Natural killer cell treated with Interleukin-12 subunit alpha and Interleukin-12 subunit beta and Interleukin-15 and Interleukin-18, amount 100 ng/mL, for 72 hours (primary cell): ENCODE data around the gene ZFAND2A. TPM values are rescaled to one million over a fixed set of nuclear protein-coding genes. Genes with fewer than 3 reads are reported as not detected.
"Not testable (repeated sequence)": the region's sequence is repeated elsewhere in the genome, so short reads cannot be mapped to it uniquely, and the experiment has no call there.

Experiments
- ATAC-seq, 2 donors: fragments of 150-1000 bp; cut with Tn5 transposase in 1 of 2; sonication (Bioruptor Pico), chemical (Tn5 transposase) in 1 of 2; 2 replicates each; pipeline ENCODE4 v1.10.0; 2021
- DNase-seq: peaks from one replicate; pipeline ENCODE4 v3.0.0; 2022; ENCODE audit warnings: low spot score
- H3K27ac Mint-ChIP-seq, 2 donors: 1 replicate in 1 of 2; 2 replicates in 1 of 2; pipeline ENCODE4 v1.8.0; 2022; ENCODE audit warnings: mixed read lengths in 2 of 2, mild to moderate bottlenecking in 1 of 2, moderate library complexity in 1 of 2
- H3K27me3 Mint-ChIP-seq, 2 donors: 1 replicate in 1 of 2; 2 replicates in 1 of 2; pipeline ENCODE4 v1.8.0; 2022; ENCODE audit warnings: mixed read lengths in 2 of 2
- H3K36me3 Mint-ChIP-seq: one replicate; pipeline ENCODE4 v1.8.0; 2022; ENCODE audit warnings: mixed read lengths
- H3K4me1 Mint-ChIP-seq, 2 donors: 1 replicate in 1 of 2; 2 replicates in 1 of 2; pipeline ENCODE4 v1.8.0; 2022; ENCODE audit warnings: low read depth in 2 of 2, mixed read lengths in 2 of 2, mild to moderate bottlenecking in 1 of 2
- H3K4me3 Mint-ChIP-seq: one replicate; pipeline ENCODE4 v1.8.0; 2022; ENCODE audit warnings: mixed read lengths
- H3K9me3 Mint-ChIP-seq: 2 replicates; pipeline ENCODE4 v1.8.0; 2022; ENCODE audit warnings: mixed read lengths
- total RNA-seq, 2 donors: library from RNA; stranded (reverse); gene quantifications; one replicate each; pipeline ENCODE4 v1.2.3, GENCODE V29; 2022

Gene ZFAND2A
- total RNA-seq: 10 to 100 TPM; 34.7 to 41.2 TPM

GRCh38 chr7:1159891-1160669, at the start of gene ZFAND2A:
Gene ZFAND2A, minus strand, starts transcription at chr7:1160196. Its CDS starts 1,984 bp downstream, at chr7:1158212.
- DNase-seq: peak; percentile 100
- H3K9me3 Mint-ChIP-seq: no peaks in the 10 kb centered on the region
- H3K4me3 Mint-ChIP-seq: peak within 1 kb of the TSS; percentile 91
- H3K4me1 Mint-ChIP-seq: peaks cover 19 to 22% of the 10 kb centered on the region in 2 donors
- ATAC-seq: peak; percentile 98
- peaks cover 4% of the 10 kb centered on the region for H3K36me3 Mint-ChIP-seq
- H3K27ac Mint-ChIP-seq: peak within 1 kb of the TSS; percentile 69 to 89
- no peaks in the 10 kb centered on the region for H3K27me3 Mint-ChIP-seq

- H3K4me3 Mint-ChIP-seq: no peak overlapping the region
- H3K9me3 Mint-ChIP-seq: no peaks in the 10 kb centered on the region
- ATAC-seq (no peak), DNase-seq (no peak)
- H3K36me3 Mint-ChIP-seq: no peaks in the 10 kb centered on the region
- peaks cover 15 to 21% of the 10 kb centered on the region in 2 donors for H3K27me3 Mint-ChIP-seq
- H3K27ac Mint-ChIP-seq: no peak overlapping the region
- H3K4me1 Mint-ChIP-seq: no peaks in the 10 kb centered on the region
These were observed 49.1 kb upstream of the ZFAND2A start for GRCh38 chr7:1209097-1209496.

GRCh38 chr7:1205742-1206141, 45.7 kb upstream of the ZFAND2A start:
- not testable (repeated sequence) for H3K27ac Mint-ChIP-seq, ATAC-seq, H3K36me3 Mint-ChIP-seq, H3K4me1 Mint-ChIP-seq, H3K4me3 Mint-ChIP-seq, H3K9me3 Mint-ChIP-seq, DNase-seq
- H3K27me3 Mint-ChIP-seq: peaks cover 9 to 14% of the 10 kb centered on the region in 2 donors

- no peak overlapping the region for H3K4me3 Mint-ChIP-seq
- peaks cover 5 to 8% of the 10 kb centered on the region in 2 donors for H3K27me3 Mint-ChIP-seq
- DNase-seq (no peak), ATAC-seq (no peak)
- no peaks in the 10 kb centered on the region for H3K4me1 Mint-ChIP-seq
- no peaks in the 10 kb centered on the region for H3K36me3 Mint-ChIP-seq
- H3K9me3 Mint-ChIP-seq: no peaks in the 10 kb centered on the region
- H3K27ac Mint-ChIP-seq: no peak overlapping the region
These were observed 44.6 kb upstream of the ZFAND2A start for GRCh38 chr7:1204460-1205140.

GRCh38 chr7:1202914-1203313, 42.9 kb upstream of the ZFAND2A start:
- not testable (repeated sequence) for ATAC-seq, H3K27me3 Mint-ChIP-seq, H3K36me3 Mint-ChIP-seq, DNase-seq, H3K9me3 Mint-ChIP-seq, H3K4me1 Mint-ChIP-seq, H3K27ac Mint-ChIP-seq, H3K4me3 Mint-ChIP-seq

- H3K4me1 Mint-ChIP-seq: no peaks in the 10 kb centered on the region
- H3K27ac Mint-ChIP-seq: no peak overlapping the region
- DNase-seq (no peak), ATAC-seq (peak in 1 of 2 donors; percentile 17)
- no peak overlapping the region for H3K4me3 Mint-ChIP-seq
- peaks cover 0 to 3% of the 10 kb centered on the region in 2 donors for H3K27me3 Mint-ChIP-seq
- H3K9me3 Mint-ChIP-seq: no peaks in the 10 kb centered on the region
- H3K36me3 Mint-ChIP-seq: no peaks in the 10 kb centered on the region
These were observed 41.9 kb upstream of the ZFAND2A start for GRCh38 chr7:1201916-1202315.

- Mint-ChIP-seq H3K36me3 (no peaks in the 10 kb centered on the region), H3K4me1 (no peaks in the 10 kb centered on the region), H3K9me3 (no peaks in the 10 kb centered on the region), H3K4me3 (no peak overlapping the region), H3K27me3 (peaks cover 0 to 6% of the 10 kb centered on the region in 2 donors), H3K27ac (no peak overlapping the region)
- ATAC-seq (no peak), DNase-seq (no peak)
These were observed 40.0 kb upstream of the ZFAND2A start for GRCh38 chr7:1200045-1200444.

- H3K9me3 Mint-ChIP-seq: no peaks in the 10 kb centered on the region
- peaks cover 0 to 5% of the 10 kb centered on the region in 2 donors for H3K27me3 Mint-ChIP-seq
- no peak overlapping the region for H3K27ac Mint-ChIP-seq
- DNase-seq (no peak), ATAC-seq (no peak)
- H3K4me1 Mint-ChIP-seq: no peaks in the 10 kb centered on the region
- H3K4me3 Mint-ChIP-seq: no peak overlapping the region
- no peaks in the 10 kb centered on the region for H3K36me3 Mint-ChIP-seq
These were observed 38.1 kb upstream of the ZFAND2A start for GRCh38 chr7:1197997-1198625.

GRCh38 chr7:1196950-1197349, 37.0 kb upstream of the ZFAND2A start:
- no peak for DNase-seq
- no peak for ATAC-seq
- Mint-ChIP-seq H3K9me3 (no peaks in the 10 kb centered on the region), H3K27ac (no peak overlapping the region), H3K36me3 (peaks cover 5% of the 10 kb centered on the region), H3K4me3 (no peak overlapping the region), H3K4me1 (peaks cover 5 to 6% of the 10 kb centered on the region in 2 donors), H3K27me3 (peaks cover 0 to 7% of the 10 kb centered on the region in 2 donors)

- H3K27ac Mint-ChIP-seq, H3K27me3 Mint-ChIP-seq, H3K9me3 Mint-ChIP-seq, DNase-seq, H3K36me3 Mint-ChIP-seq, H3K4me3 Mint-ChIP-seq, ATAC-seq: not testable (repeated sequence)
- peaks cover 5 to 10% of the 10 kb centered on the region in 2 donors for H3K4me1 Mint-ChIP-seq
These were observed 36.4 kb upstream of the ZFAND2A start for GRCh38 chr7:1196441-1196840.

- peak; percentile 57 to 68 for ATAC-seq
- H3K4me1 Mint-ChIP-seq: peaks cover 8 to 10% of the 10 kb centered on the region in 2 donors
These were observed 33.8 kb upstream of the ZFAND2A start for GRCh38 chr7:1193593-1194424.

GRCh38 chr7:1192171-1192676, 32.2 kb upstream of the ZFAND2A start:
- Mint-ChIP-seq H3K27ac (peak overlapping the region; percentile 75 to 82), H3K27me3 (peaks cover 22 to 25% of the 10 kb centered on the region in 2 donors), H3K4me1 (peaks cover 8 to 10% of the 10 kb centered on the region in 2 donors), H3K36me3 (peaks cover 9% of the 10 kb centered on the region), H3K9me3 (no peaks in the 10 kb centered on the region), H3K4me3 (peak overlapping the region; percentile 78)
- ATAC-seq: peak; percentile 67 to 70
- DNase-seq: no peak

More at GRCh38 chr7:1193593-1194424, 33.8 kb upstream of the ZFAND2A start:
- H3K27me3 Mint-ChIP-seq: peaks cover 14 to 18% of the 10 kb centered on the region in 2 donors
- H3K27ac Mint-ChIP-seq: no peak overlapping the region
- DNase-seq: no peak
- no peaks in the 10 kb centered on the region for H3K9me3 Mint-ChIP-seq
- H3K4me3 Mint-ChIP-seq: no peak overlapping the region
- peaks cover 9% of the 10 kb centered on the region for H3K36me3 Mint-ChIP-seq
